ACC112 (cell line): ENCODE results near the gene TP53I3.

Experiments
- H2AFZ ChIP-seq: fragments of 200-600 bp; sonication (generic); one replicate; pipeline ENCODE4 v1.6.0; 2017; ENCODE audit warnings: antibody characterized with exemption, low read length; ENCODE audit not compliant: unreplicated experiment
- H3K27ac ChIP-seq: fragments of 200-600 bp; sonication (generic); 2 replicates; pipeline ENCODE4 v1.5.1; 2014; ENCODE audit warnings: low read depth, mild to moderate bottlenecking, antibody characterized with exemption, low read length, moderate library complexity
- H3K27me3 ChIP-seq: fragments of 200-600 bp; sonication (generic); 2 replicates; pipeline ENCODE4 v1.6.1; 2014; ENCODE audit warnings: mild to moderate bottlenecking, antibody characterized with exemption, low read length, moderate library complexity, mixed read lengths; ENCODE audit not compliant: insufficient read depth
- H3K36me3 ChIP-seq: fragments of 200-600 bp; sonication (generic); 2 replicates; pipeline ENCODE4 v1.6.1; 2016; ENCODE audit warnings: mild to moderate bottlenecking, antibody characterized with exemption, low read length, moderate library complexity, mixed read lengths; ENCODE audit not compliant: insufficient read depth
- H3K4me1 ChIP-seq: fragments of 200-600 bp; sonication (generic); one replicate; pipeline ENCODE4 v1.6.1; 2016; ENCODE audit warnings: low read length, mixed read lengths; ENCODE audit not compliant: insufficient read depth, unreplicated experiment, control insufficient read depth
- H3K4me3 ChIP-seq: fragments of 200-600 bp; sonication (generic); 2 replicates; pipeline ENCODE4 v1.5.1; 2014; ENCODE audit warnings: mild to moderate bottlenecking, low read depth, low read length
- H3K79me2 ChIP-seq: fragments of 200-600 bp; sonication (generic); one replicate; pipeline ENCODE4 v1.6.0; 2016; ENCODE audit warnings: low read length; ENCODE audit not compliant: control insufficient read depth, unreplicated experiment, insufficient read depth

Gene TP53I3

DNA sequence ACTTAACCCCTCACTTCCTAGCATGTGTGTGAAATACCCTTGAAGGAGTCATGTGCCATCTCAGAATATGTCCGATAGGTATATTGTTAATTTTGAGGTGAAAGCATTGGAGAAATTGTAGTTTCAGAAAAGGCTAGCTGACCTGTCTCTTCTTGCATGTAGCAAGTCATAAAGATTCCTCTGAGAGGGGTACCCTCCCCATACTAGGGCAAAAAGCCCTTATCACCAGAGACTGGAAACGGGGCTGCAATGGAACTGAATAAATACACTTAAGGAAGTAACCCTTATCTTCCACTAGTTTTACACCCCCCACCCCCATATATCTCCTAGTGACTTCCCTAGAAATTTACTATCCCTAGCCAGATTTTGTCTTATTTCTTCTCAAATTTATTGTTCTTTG lies 6.8 kb downstream of the TP53I3 start:
- Histone ChIP-seq H2AFZ (peak overlapping the region; percentile 77), H3K36me3 (peaks cover 10% of the 10 kb centered on the region), H3K79me2 (peaks cover 32% of the 10 kb centered on the region), H3K4me3 (peak overlapping the region; percentile 84), H3K4me1 (peaks cover 19% of the 10 kb centered on the region), H3K27ac (no peak overlapping the region), H3K27me3 (no peaks in the 10 kb centered on the region)

GRCh38 chr2:24077535-24077877 lies 7.1 kb downstream of the TP53I3 start:
- Histone ChIP-seq H2AFZ (peak overlapping the region; percentile 77), H3K27me3 (no peaks in the 10 kb centered on the region), H3K79me2 (peaks cover 34% of the 10 kb centered on the region), H3K27ac (no peak overlapping the region; the same call in 1 of the 2 replicates), H3K36me3 (peaks cover 14% of the 10 kb centered on the region), H3K4me1 (peaks cover 16% of the 10 kb centered on the region), H3K4me3 (peak overlapping the region; percentile 84)

GRCh38 chr2:24076849-24077534 lies 7.6 kb downstream of the TP53I3 start:
- Histone ChIP-seq H3K4me1 (peaks cover 16% of the 10 kb centered on the region), H3K27me3 (no peaks in the 10 kb centered on the region), H3K27ac (peak overlapping the region; percentile 62), H3K36me3 (peaks cover 18% of the 10 kb centered on the region), H3K79me2 (peaks cover 34% of the 10 kb centered on the region), H2AFZ (peak overlapping the region; percentile 77), H3K4me3 (peak overlapping the region; percentile 84)

GRCh38 chr2:24075915-24076848 lies 8.5 kb downstream of the TP53I3 start, which contains the start of gene SF3B6:
SF3B6 (minus strand) TSS chr2:24076326; CDS start chr2:24076229, 97 bp downstream.
- H2AFZ ChIP-seq: peak within 1 kb of the TSS; percentile 77
- H3K4me1 ChIP-seq: peaks cover 16% of the 10 kb centered on the region
- peaks cover 18% of the 10 kb centered on the region for H3K36me3 ChIP-seq
- peaks cover 40% of the 10 kb centered on the region for H3K79me2 ChIP-seq
- peak within 1 kb of the TSS; percentile 62 for H3K27ac ChIP-seq
- H3K4me3 ChIP-seq: peak within 1 kb of the TSS; percentile 84
- H3K27me3 ChIP-seq: no peaks in the 10 kb centered on the region

DNA sequence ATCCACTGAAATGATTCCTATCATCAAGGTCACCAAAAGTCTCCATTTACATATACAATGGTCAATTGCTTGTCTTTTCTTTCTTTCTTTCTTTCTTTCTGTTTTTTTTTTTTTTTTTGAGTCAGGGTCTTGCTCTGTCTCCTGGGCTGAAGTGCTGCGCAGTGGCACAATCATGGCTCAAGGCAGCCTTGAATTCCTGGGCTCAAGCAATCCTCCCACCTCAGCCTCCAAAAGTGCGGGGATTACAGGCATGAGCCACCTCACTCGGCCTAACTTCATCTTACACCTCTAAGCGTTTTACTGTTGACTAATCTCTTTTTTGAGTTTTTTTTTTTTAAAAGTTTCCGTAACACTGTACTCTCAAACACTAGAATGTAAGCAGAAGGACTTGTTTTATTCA lies 9.4 kb downstream of the TP53I3 start:
- Histone ChIP-seq H3K79me2 (peaks cover 44% of the 10 kb centered on the region), H3K27me3 (no peaks in the 10 kb centered on the region), H2AFZ (no peak overlapping the region), H3K27ac (peak overlapping the region; percentile 62; the same call in 1 of the 2 replicates), H3K4me1 (peaks cover 16% of the 10 kb centered on the region), H3K36me3 (peaks cover 22% of the 10 kb centered on the region), H3K4me3 (peak overlapping the region; percentile 84)

DNA sequence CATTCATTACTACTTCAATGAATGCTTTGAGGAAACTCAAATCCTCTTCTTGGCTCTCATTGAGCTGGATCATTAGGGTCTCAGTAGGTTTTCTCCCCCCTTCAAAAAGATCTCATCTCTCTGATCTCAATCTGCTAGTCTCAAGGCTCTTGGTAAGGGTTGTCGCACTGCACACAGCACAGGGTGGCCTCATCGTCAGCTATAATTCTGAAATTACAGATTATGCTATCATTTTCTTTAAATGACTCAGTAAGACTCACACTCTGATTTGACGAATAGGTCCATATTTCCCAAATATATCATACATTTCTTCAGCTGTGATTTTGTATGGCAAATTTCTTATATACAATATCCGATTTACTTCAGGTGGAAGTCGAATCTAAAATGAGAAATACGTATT lies 10.8 kb downstream of the TP53I3 start:
- peaks cover 29% of the 10 kb centered on the region for H3K36me3 ChIP-seq
- no peak overlapping the region for H3K4me3 ChIP-seq

GRCh38 chr2:24072259-24072658 lies 12.4 kb downstream of the TP53I3 start:
- peaks cover 44% of the 10 kb centered on the region for H3K79me2 ChIP-seq
- no peak overlapping the region for H3K27ac ChIP-seq
- peaks cover 38% of the 10 kb centered on the region for H3K36me3 ChIP-seq
- no peak overlapping the region for H3K4me3 ChIP-seq
- peaks cover 10% of the 10 kb centered on the region for H3K4me1 ChIP-seq
- H2AFZ ChIP-seq: no peak overlapping the region
- H3K27me3 ChIP-seq: no peaks in the 10 kb centered on the region

More for the DNA sequence above, 10.8 kb downstream of the TP53I3 start:
- Histone ChIP-seq H3K27me3 (no peaks in the 10 kb centered on the region), H2AFZ (no peak overlapping the region), H3K27ac (no peak overlapping the region), H3K4me1 (peaks cover 16% of the 10 kb centered on the region), H3K79me2 (peaks cover 44% of the 10 kb centered on the region)

- no peak overlapping the region for H3K4me3 ChIP-seq
- no peaks in the 10 kb centered on the region for H3K27me3 ChIP-seq
Observed at GRCh38 chr2:24065341-24065740, 19.3 kb downstream of the TP53I3 start.

GRCh38 chr2:24058564-24059271 lies 25.9 kb downstream of the TP53I3 start:
- Histone ChIP-seq H3K36me3 (no peaks in the 10 kb centered on the region), H2AFZ (no peak overlapping the region), H3K27me3 (no peaks in the 10 kb centered on the region), H3K27ac (no peak overlapping the region), H3K79me2 (no peaks in the 10 kb centered on the region), H3K4me3 (no peak overlapping the region), H3K4me1 (peaks cover 6% of the 10 kb centered on the region)

More at GRCh38 chr2:24065341-24065740, 19.3 kb downstream of the TP53I3 start:
- Histone ChIP-seq H2AFZ (no peak overlapping the region), H3K79me2 (peaks cover 1% of the 10 kb centered on the region), H3K27ac (no peak overlapping the region), H3K4me1 (no peaks in the 10 kb centered on the region), H3K36me3 (peaks cover 20% of the 10 kb centered on the region)

GRCh38 chr2:24055750-24056149 lies 28.9 kb downstream of the TP53I3 start:
- no peaks in the 10 kb centered on the region for H3K27me3 ChIP-seq
- no peaks in the 10 kb centered on the region for H3K79me2 ChIP-seq
- H2AFZ ChIP-seq: no peak overlapping the region
- H3K4me3 ChIP-seq: no peak overlapping the region
- no peak overlapping the region for H3K27ac ChIP-seq
- H3K36me3 ChIP-seq: no peaks in the 10 kb centered on the region
- peaks cover 6% of the 10 kb centered on the region for H3K4me1 ChIP-seq
